Measurements from ENCODE around the gene NRG3. TPM values are rescaled to one million over a fixed set of nuclear protein-coding genes. Genes with fewer than 3 reads are reported as not detected.

NRG3 gene
- total and polyA plus RNA-seq, 2 donors (not counting 1 experiment from before 2014, with no cell fraction given) = 0.06 TPM; not detected in 1

- H3K9me3 Mint-ChIP-seq (ENCODE audit: insufficient read depth) = peaks cover 2% of the 10 kb centered on the region
- no peak for ATAC-seq (ENCODE audit: low read depth)
- ChIA-PET CTCF (no interaction called here), POLR2A (no interaction called here)
- Histone ChIP-seq H3K4me1 (ENCODE audit: control insufficient read depth in 2 of 2, insufficient read depth in 2 of 2, low read length in 2 of 2) (no peaks in the 10 kb centered on the region), H3K79me2 (ENCODE audit: control insufficient read depth, insufficient read depth, low read length) (no peaks in the 10 kb centered on the region), H3K4me2 (replicated peaks; ENCODE audit: low read depth, low read length, poor library complexity, severe bottlenecking) (no peak overlapping the region), H3K27ac (ENCODE audit: low read length in 2 of 2) (no peak overlapping the region), H3K9ac (ENCODE audit: low read length) (no peak overlapping the region), H3K9me3 (ENCODE audit: control extremely low read depth in 1 of 3, control insufficient read depth in 2 of 3, insufficient read depth in 1 of 3, low read length in 2 of 3) (peaks cover 0 to 3% (median 0%) of the 10 kb centered on the region in 3 donors), H3K27me3 (replicated peaks in 1 of 4; ENCODE audit: control extremely low read depth in 1 of 4, control insufficient read depth in 3 of 4, insufficient read depth in 4 of 4, low read length in 3 of 4) (no peaks in the 10 kb centered on the region), H3K4me3 (ENCODE audit: control extremely low read depth in 1 of 5, extremely low read depth in 1 of 5, insufficient read depth in 1 of 5, low read depth in 2 of 5, low read length in 4 of 5) (no peak overlapping the region), H2AFZ (ENCODE audit: insufficient read depth, low read depth, low read length, poor library complexity, severe bottlenecking) (no peak overlapping the region), H3K36me3 (replicated peaks in 1 of 2; ENCODE audit: control extremely low read depth in 1 of 2, control insufficient read depth in 1 of 2, extremely low read depth in 1 of 2, insufficient read depth in 2 of 2, low read length in 1 of 2) (no peaks in the 10 kb centered on the region), H4K20me1 (ENCODE audit: control insufficient read depth, insufficient read depth, low read length, poor library complexity, severe bottlenecking) (no peaks in the 10 kb centered on the region)
- H3K4me3 Mint-ChIP-seq = no peak overlapping the region
- no peak overlapping the region for H3K27ac Mint-ChIP-seq
- no peaks in the 10 kb centered on the region for H3K27me3 Mint-ChIP-seq
- DNase-seq = no peak
- WGBS (ENCODE audit: insufficient coverage) = no CpG with 5 or more reads among the region's 1 CpG
- TF ChIP-seq, protein P1, sequence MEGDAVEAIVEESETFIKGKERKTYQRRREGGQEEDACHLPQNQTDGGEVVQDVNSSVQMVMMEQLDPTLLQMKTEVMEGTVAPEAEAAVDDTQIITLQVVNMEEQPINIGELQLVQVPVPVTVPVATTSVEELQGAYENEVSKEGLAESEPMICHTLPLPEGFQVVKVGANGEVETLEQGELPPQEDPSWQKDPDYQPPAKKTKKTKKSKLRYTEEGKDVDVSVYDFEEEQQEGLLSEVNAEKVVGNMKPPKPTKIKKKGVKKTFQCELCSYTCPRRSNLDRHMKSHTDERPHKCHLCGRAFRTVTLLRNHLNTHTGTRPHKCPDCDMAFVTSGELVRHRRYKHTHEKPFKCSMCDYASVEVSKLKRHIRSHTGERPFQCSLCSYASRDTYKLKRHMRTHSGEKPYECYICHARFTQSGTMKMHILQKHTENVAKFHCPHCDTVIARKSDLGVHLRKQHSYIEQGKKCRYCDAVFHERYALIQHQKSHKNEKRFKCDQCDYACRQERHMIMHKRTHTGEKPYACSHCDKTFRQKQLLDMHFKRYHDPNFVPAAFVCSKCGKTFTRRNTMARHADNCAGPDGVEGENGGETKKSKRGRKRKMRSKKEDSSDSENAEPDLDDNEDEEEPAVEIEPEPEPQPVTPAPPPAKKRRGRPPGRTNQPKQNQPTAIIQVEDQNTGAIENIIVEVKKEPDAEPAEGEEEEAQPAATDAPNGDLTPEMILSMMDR (IDR thresholded peaks at IDR 0.05) = no peak
- no peak for TF ChIP-seq EZH2 (IDR thresholded peaks at IDR 0.05; ENCODE audit: borderline replicate concordance, insufficient read depth, low read depth, low read length, poor library complexity, severe bottlenecking)
- H3K4me1 Mint-ChIP-seq = no peaks in the 10 kb centered on the region
- intact Hi-C loops (cut with micrococcal nuclease) = no loop called here
Measured at GRCh38 chr10:82883603-82884002, 1008.6 kb downstream of the NRG3 start.

DNA sequence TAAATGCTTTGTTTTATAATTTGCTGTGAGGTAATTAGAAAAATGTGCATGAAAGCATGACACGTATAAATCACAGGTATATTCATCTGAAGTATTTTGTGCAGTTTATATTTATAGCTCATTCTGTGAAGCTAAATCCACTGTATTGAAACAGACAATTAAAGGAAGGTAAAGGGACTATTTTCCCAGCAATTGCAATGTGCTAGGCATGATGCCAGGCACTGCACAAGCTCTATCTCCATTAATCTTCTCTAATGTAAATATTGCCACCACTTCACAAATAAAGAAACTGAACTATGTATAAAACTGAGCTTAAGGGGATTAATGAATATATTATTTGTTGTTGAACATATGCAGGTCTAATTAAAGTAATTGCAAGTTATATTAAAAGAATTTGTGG lies 1012.5 kb downstream of the NRG3 start:
- H4K20me1 ChIP-seq (ENCODE audit: control insufficient read depth, insufficient read depth, low read length, poor library complexity, severe bottlenecking) = no peaks in the 10 kb centered on the region
- H3K79me2 ChIP-seq (ENCODE audit: control insufficient read depth, insufficient read depth, low read length) = no peaks in the 10 kb centered on the region
- intact Hi-C loops (cut with micrococcal nuclease) = no loop called here
- no peak for TF ChIP-seq EZH2 (IDR thresholded peaks at IDR 0.05; ENCODE audit: borderline replicate concordance, insufficient read depth, low read depth, low read length, poor library complexity, severe bottlenecking)
- TF ChIP-seq, protein P1 (IDR thresholded peaks at IDR 0.05) = no peak
- H3K27ac Mint-ChIP-seq = no peak overlapping the region
- no peak overlapping the region for H3K4me3 Mint-ChIP-seq
- no peak overlapping the region for H3K4me3 ChIP-seq (ENCODE audit: control extremely low read depth in 1 of 5, extremely low read depth in 1 of 5, insufficient read depth in 1 of 5, low read depth in 2 of 5, low read length in 4 of 5)
- H3K4me2 ChIP-seq (replicated peaks; ENCODE audit: low read depth, low read length, poor library complexity, severe bottlenecking) = no peak overlapping the region
- CTCF ChIA-PET = no interaction called here
- no peaks in the 10 kb centered on the region for H3K27me3 Mint-ChIP-seq
- DNase-seq (no peak), ATAC-seq (ENCODE audit: low read depth) (no peak)
- H3K9ac ChIP-seq (ENCODE audit: low read length) = no peak overlapping the region
- POLR2A ChIA-PET = no interaction called here
- H3K4me1 Mint-ChIP-seq = no peaks in the 10 kb centered on the region
- no peak overlapping the region for H2AFZ ChIP-seq (ENCODE audit: insufficient read depth, low read depth, low read length, poor library complexity, severe bottlenecking)
- H3K27ac ChIP-seq (ENCODE audit: low read length in 2 of 2) = no peak overlapping the region
- peaks cover 2% of the 10 kb centered on the region for H3K9me3 Mint-ChIP-seq (ENCODE audit: insufficient read depth)
- H3K36me3 ChIP-seq (replicated peaks in 1 of 2; ENCODE audit: control extremely low read depth in 1 of 2, control insufficient read depth in 1 of 2, extremely low read depth in 1 of 2, insufficient read depth in 2 of 2, low read length in 1 of 2) = no peaks in the 10 kb centered on the region
- H3K9me3 ChIP-seq (ENCODE audit: control extremely low read depth in 1 of 3, control insufficient read depth in 2 of 3, insufficient read depth in 1 of 3, low read length in 2 of 3) = peaks cover 0 to 3% (median 0%) of the 10 kb centered on the region in 3 donors
- WGBS (ENCODE audit: insufficient coverage) = no CpG with 5 or more reads among the region's 1 CpG
- no peaks in the 10 kb centered on the region for H3K27me3 ChIP-seq (replicated peaks in 1 of 4; ENCODE audit: control extremely low read depth in 1 of 4, control insufficient read depth in 3 of 4, insufficient read depth in 4 of 4, low read length in 3 of 4)
- no peaks in the 10 kb centered on the region for H3K4me1 ChIP-seq (ENCODE audit: control insufficient read depth in 2 of 2, insufficient read depth in 2 of 2, low read length in 2 of 2)
